Fibroblast of skin of left biceps (primary cell): ENCODE results near the gene RALGPS2.

Experiments used
- DNase-seq, 2 experiments: peaks; one replicate each; pipeline ENCODE4 v3.0.0-alpha.2; 2013; ENCODE audit warnings: low read depth in 2 of 2

Gene RALGPS2

DNA sequence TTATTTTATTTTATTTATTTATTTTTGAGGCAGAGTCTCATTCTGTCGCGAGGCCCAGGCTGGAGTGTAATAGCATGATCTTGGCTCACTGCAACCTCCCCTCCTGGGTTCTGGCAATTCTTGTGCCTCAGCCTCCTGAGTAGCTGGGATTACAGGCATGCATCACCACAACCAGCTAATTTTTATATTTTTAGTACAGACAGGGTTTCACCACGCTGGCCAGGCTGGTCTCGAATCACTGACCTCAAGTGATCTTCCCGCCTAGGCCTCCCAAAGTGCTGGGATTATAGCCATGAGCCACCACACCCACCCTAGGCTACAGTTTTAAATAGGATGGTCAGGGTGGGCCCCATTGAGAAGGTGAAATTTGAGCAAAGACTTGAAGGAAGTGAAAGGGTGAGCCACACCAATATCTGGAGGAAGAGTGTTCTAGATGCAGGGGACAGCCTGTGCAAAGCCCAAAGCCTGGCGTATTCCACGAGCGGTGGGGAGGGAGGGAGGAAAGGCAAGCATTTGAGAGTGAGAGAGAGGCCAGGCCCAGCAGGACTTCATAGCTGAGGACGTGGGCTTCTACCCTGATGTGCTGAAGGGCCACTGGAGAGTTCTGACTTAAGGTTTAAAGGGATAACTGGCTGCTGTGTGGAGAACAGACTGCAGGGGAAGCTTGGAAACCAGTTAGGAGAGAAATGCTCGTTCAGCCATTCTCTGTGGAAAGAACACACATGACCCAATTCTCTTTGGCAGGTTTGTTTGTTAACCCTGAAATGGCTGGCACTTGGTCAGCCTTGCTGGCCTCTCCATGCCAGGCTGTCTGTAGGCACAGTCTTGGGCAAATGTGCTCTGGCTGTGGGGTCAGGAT lies 238.0 kb downstream of the RALGPS2 start:
- DNase-seq: no peak

DNA sequence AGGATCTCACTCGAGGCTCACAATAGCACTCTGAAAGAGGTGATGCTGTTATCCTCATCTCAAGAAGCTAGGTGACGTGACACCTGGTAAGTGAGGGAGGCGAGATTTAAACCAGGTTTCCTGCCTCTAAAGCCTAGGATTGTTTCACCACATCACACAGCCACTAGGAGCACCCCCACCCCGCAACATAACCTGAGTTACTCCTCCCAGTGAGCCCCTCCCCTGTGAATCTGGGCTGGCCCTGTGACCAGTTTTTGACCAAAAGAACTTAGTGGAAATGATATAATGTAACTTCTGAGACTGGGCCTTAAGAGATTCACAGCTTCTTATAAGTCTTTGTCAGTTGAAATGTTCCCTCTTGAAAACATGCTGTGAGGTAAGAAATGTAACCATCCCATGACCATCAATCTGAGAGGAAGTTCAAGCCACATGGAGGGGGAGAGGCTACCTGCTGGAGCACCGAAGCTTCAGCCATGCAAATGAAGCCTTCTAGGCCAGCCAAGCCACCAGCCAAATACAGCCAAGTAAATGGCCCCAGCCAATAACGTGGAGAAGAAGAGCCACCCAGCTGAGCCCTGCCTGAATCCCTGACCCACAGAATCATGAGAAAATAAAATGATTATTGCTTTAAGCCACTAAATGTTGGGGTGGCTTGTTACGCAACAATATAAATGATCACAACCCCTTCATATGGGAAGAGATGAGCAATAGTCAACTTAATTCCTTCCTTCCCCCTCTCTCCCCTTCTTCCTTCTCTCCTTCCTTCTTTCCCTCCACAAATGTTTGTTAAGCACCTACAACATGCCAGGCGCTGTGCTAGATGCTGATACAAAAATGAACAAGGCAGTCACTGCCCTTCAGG lies 239.7 kb downstream of the RALGPS2 start:
- DNase-seq: no peak

DNA sequence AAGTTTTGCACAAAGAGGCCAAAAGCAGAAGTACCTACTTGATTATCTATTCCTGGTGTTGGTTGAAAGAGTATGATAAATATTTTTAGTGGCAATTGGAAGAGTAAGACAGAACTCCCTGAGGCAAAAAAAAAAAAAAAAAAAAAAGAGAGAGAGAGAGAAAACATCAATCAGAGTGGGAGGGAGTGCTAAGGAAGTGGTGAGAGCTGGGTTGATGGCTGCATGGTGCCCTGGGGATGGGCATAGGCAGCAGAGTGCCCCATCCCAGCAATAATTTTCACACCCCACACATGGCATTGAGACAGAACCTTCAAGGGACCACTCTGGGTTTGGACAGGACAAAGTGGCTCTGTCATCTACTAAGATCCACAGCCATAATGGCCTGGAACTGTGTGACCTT lies 241.3 kb downstream of the RALGPS2 start:
- DNase-seq: no peak

DNA sequence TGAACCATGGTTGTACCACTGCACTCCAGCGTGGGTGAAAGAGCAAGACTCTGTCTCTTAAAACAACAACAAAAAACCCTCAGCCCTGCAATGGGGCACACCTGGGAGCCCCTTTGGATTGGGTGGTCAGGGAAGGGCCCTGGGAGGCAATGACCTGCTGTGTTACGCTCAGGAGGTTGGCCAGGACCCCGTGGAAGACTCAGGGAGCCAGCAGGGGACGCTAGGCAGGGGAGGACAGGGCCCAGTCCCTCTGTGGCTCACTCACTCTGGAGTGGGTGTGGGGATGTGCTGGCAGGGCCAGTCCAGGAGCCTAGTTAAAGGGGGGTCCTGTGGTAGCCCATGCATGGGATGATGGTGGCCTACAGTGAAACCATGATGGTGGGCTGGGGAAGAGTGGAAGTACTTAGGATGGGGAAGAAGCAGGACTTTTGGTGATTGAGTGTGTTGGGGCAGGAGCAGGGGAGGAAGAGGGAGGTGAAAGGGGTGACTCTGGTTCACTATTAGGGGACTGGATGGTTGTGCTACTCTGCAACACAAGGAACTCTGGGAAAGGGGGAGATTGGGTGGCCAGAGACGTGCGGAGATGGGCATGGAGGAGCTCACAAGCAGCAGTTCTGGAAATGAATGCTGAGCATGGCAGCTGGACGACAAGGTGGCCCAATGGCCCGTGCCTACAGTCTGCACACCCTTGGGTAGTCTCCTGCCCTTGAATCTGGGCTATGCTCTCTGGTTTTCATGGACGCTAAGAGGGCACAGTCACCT lies 244.4 kb downstream of the RALGPS2 start:
- DNase-seq: no peak

DNA sequence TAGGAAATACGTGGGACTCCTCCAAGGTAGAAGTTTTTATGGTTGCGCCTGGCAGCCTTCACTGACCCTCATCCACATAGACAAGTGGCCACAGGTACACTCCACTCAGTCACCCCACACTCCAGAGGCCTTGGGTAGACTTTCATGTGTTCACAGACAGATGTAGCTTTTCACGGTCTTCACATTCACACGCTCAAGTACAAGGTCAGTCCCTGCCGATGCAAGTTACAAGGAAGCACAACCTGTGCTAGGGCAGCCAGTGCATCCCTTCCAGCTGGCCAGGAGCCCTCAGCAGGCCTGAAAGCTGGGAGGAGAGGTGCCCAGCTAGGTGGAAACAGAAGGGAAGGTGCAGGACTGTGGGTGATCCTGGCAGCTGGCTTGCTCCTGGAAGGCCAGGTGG lies 245.1 kb downstream of the RALGPS2 start:
- DNase-seq: no peak
